NCI-H2171 treated with DMSO at 0.1 percent for 48 hours (cell line): ENCODE results near the gene PML.
"Not testable (repeated sequence)": the region's sequence is repeated elsewhere in the genome, so short reads cannot be mapped to it uniquely, and the experiment has no call there.

ENCODE experiments used
- DNase-seq: peaks from one replicate; lab custom pipeline; 2025; lab: John Stamatoyannopoulos, UW

PML gene

GRCh38 chr15:74056330-74056729, 61.8 kb downstream of the PML start:
- DNase-seq, result not testable (repeated sequence)

GRCh38 chr15:74059050-74059833, 64.7 kb downstream of the PML start:
- not testable (repeated sequence) for DNase-seq

GRCh38 chr15:74060251-74060650, 65.7 kb downstream of the PML start:
- no peak for DNase-seq

GRCh38 chr15:74062236-74062635, 67.7 kb downstream of the PML start:
- DNase-seq, result no peak

GRCh38 chr15:74062671-74063070, 68.2 kb downstream of the PML start:
- no peak for DNase-seq

GRCh38 chr15:74063425-74064146, 69.1 kb downstream of the PML start:
- DNase-seq, result not testable (repeated sequence)

- not testable (repeated sequence) for DNase-seq
Measured at GRCh38 chr15:74064183-74064582, 69.7 kb downstream of the PML start.

GRCh38 chr15:74064822-74065221, 70.3 kb downstream of the PML start:
- DNase-seq, result peak; percentile 63

- DNase-seq, result not testable (repeated sequence)
Measured at GRCh38 chr15:74065684-74066411, 71.3 kb downstream of the PML start.

GRCh38 chr15:74071645-74072044, 77.1 kb downstream of the PML start:
- DNase-seq, result not testable (repeated sequence)

GRCh38 chr15:74072132-74072531, 77.6 kb downstream of the PML start:
- not testable (repeated sequence) for DNase-seq

GRCh38 chr15:74072614-74073337, 78.3 kb downstream of the PML start:
- DNase-seq, result not testable (repeated sequence)

GRCh38 chr15:74075781-74076180, 81.3 kb downstream of the PML start:
- DNase-seq, result not testable (repeated sequence)

GRCh38 chr15:74082450-74082849, 87.9 kb downstream of the PML start, which contains the start of gene GOLGA6A:
GOLGA6A (minus strand) TSS chr15:74082550; CDS start chr15:74082509, 41 bp downstream.
- DNase-seq, result not testable (repeated sequence)

GRCh38 chr15:74094567-74094966, 100.1 kb downstream of the PML start:
- not testable (repeated sequence) for DNase-seq

- not testable (repeated sequence) for DNase-seq
Measured at GRCh38 chr15:74095610-74096009, 101.1 kb downstream of the PML start.

GRCh38 chr15:74096753-74097474, 102.4 kb downstream of the PML start:
- DNase-seq, result not testable (repeated sequence)
